Kidney tubule cell (primary cell): ENCODE measurements around the gene MCU.
"Not testable (repeated sequence)": the region's sequence is repeated elsewhere in the genome, so short reads cannot be mapped to it uniquely, and the experiment has no call there.

Experiments used
- DNase-seq: peaks from one replicate; pipeline ENCODE4 v3.0.0-alpha.2; 2018; ENCODE audit warnings: low spot score

Gene MCU

GRCh38 chr10:72687035-72687434, 4.9 kb upstream of the MCU start:
- no peak for DNase-seq

GRCh38 chr10:72688208-72688651, 3.7 kb upstream of the MCU start:
- DNase-seq = peak; percentile 97

GRCh38 chr10:72689660-72690059, 2.3 kb upstream of the MCU start:
- no peak for DNase-seq

- DNase-seq = no peak
Observed at GRCh38 chr10:72690071-72690755, 1.7 kb upstream of the MCU start.

GRCh38 chr10:72691470-72691862, 477 bp upstream of the MCU start:
- no peak for DNase-seq

- no peak for DNase-seq
Observed at GRCh38 chr10:72692744-72692993, 726 bp downstream of the MCU start.

- DNase-seq = no peak
Observed at GRCh38 chr10:72692994-72693781, 1.2 kb downstream of the MCU start.

- DNase-seq = peak; percentile 51
Observed at GRCh38 chr10:72694476-72695369, 2.8 kb downstream of the MCU start.

- DNase-seq = peak; percentile 67
Observed at GRCh38 chr10:72695496-72695895, 3.6 kb downstream of the MCU start.

- DNase-seq = peak; percentile 41
Observed at GRCh38 chr10:72697716-72698115, 5.8 kb downstream of the MCU start.

- DNase-seq = not testable (repeated sequence)
Observed at GRCh38 chr10:72702465-72702864, 10.5 kb downstream of the MCU start.

- DNase-seq = peak; percentile 54
Observed at GRCh38 chr10:72702868-72703581, 11.1 kb downstream of the MCU start.

GRCh38 chr10:72704117-72704516, 12.2 kb downstream of the MCU start:
- no peak for DNase-seq

- no peak for DNase-seq
Observed at GRCh38 chr10:72709041-72709440, 17.1 kb downstream of the MCU start.

- DNase-seq = no peak
Observed at GRCh38 chr10:72712136-72712535, 20.2 kb downstream of the MCU start.

GRCh38 chr10:72719941-72720592, 28.1 kb downstream of the MCU start:
- DNase-seq = peak; percentile 56

- no peak for DNase-seq
Observed at GRCh38 chr10:72720814-72721660, 29.1 kb downstream of the MCU start.

GRCh38 chr10:72727130-72727529, 35.2 kb downstream of the MCU start:
- DNase-seq = no peak

GRCh38 chr10:72728462-72728861, 36.5 kb downstream of the MCU start:
- DNase-seq = no peak

- DNase-seq = peak; percentile 53
Observed at GRCh38 chr10:72729528-72729927, 37.6 kb downstream of the MCU start.

GRCh38 chr10:72730479-72730878, 38.5 kb downstream of the MCU start:
- DNase-seq = no peak
